ENCODE data around the gene PTPN9.
"Not testable (repeated sequence)": the region's sequence is repeated elsewhere in the genome, so short reads cannot be mapped to it uniquely, and the experiment has no call there.

The PTPN9 gene
- total RNA-seq, result 17.5 to 30.8 reads per million in 2 donors

DNA sequence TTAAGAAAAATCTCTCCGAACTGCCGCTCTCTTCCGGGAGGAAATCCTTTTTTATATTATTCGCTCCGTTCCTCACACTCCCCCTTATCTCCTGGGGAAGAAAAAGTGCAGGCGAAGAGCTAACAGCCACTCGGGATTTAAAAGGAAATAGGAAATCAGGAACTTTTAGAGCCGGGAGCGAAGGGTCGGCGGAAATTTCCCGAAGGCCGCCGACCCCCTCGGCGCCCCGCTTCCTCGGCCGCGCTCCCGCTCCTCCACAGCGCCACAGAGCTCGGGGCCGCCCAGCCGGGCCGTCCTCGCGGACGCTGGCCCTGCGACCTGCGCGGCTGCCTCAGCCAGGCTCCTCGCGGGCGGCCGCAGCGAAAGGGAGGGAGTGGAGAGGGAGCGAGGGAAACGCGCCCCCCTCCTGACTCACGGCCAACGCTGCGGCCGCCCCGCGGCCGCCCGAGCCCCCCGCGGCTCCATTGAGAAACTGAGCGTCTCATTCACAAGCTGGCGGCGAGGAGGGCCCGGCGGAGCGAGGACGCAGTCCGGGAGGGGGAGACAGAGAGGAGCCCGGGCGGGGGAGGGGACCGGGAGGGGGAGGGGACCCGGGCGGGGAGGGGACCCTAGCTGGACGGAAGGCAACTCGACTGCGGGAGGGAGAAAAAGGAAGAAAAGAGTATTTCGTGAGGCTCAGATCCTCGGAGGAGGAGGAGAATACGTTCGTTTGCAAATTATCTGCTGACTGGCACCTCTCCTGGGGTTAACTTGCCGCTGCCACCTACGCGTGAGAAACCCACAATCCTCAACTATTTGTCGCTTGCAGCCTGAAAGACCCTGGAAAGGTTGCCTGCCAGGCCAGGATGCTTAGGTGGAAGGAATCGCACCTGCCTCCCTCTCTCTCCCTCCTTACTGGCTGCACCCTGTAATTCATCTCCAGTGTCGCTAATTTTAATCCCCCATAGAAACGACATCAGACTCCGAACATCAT is at the start of gene PTPN9:
PTPN9 (minus strand) TSS at position 368 of the 973 bp plus-strand sequence. CDS start 539 bp downstream, outside the sequence.
- DNase-seq, result peak; percentile 42 to 80 (median 62)

DNA sequence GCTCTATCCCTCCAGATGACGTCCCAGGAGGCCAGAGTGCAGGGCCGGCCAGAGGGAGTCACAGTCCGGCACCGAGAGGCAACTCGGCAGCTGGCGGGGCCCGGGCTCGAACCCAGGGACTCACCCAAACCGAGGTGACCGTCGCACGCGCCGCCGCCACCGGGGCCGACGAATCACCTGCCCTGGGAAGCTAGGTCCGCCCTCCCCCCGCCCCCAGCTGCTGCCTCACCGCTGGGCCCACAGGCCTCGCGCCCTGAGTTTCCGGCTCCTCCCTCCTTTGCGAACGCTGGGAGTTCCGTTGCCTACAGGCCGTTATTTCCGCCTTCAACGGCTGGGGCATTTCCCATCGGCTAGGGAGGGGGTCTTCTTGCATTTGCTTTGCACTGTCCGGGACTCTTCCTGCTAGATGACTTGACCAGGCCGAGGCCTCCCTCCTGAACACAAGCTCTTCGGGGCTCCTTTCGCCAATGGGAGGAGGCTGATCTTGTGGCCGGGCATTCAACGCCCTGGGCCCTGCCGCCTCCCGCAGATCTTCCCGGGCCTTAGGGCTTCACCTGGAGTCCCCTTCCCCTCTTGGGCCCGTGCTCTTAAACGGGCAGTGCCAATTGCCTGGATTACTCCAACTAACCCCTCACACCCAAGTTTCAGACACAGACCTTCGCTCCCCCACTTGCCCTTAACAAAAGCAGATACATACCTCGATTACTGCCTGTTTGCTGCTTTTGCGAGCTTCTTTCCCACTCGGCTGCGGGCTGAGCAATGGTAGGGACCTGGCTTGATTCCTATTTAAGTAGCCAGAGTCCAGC is 46.6 kb upstream of the PTPN9 start, which contains the start of gene SNUPN:
SNUPN (minus strand) TSS at position 184 of the 806 bp plus-strand sequence. CDS start 4,674 bp downstream, outside the sequence.
- peak; percentile 77 to 99 (median 87) for DNase-seq

DNA sequence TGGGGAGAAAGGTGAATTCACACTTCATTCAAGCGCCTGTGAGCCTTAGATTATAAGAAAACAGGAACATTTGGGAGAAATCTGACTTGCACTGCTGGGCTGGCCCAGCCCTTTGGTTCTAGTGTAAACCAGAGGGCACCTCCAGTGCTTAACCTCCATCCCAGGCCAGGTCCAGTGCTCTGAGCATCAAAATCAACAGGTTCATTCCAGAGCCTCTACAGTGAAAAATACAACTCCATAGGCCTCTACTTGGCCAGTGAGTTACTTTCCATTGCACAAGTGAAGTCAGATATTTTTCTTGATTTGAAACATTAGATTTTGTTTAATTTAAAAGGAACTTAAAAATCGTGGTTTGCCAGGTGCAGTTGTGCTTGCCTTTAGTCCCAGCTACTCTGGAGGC is 43.4 kb upstream of the PTPN9 start:
- no peak for DNase-seq

DNA sequence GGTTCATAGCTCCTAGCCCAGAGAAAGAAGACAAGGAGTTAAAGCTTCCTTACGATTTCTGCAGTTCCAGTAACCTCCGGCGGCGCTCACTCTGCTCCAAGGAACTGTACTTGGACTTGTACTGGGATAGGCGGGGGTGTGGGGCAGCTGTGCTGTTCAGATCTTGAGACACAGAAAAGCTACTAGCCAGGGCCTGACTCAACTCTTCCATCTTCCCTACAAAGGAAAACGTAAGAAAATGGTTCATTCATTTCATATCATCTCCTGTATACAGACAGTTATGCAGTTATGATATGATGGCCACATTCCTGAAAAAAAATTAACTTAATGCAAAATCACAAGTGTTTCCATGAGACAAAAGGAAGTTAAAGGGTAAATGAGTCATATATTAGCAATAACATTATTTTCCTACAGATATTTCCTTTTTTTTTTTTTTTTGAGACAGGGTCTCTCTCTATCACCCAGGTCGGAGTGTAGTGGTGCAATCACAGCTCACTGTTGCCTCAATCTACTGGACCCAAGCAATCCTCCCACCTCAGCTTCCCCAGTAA is 41.8 kb upstream of the PTPN9 start:
- DNase-seq, result no peak

DNA sequence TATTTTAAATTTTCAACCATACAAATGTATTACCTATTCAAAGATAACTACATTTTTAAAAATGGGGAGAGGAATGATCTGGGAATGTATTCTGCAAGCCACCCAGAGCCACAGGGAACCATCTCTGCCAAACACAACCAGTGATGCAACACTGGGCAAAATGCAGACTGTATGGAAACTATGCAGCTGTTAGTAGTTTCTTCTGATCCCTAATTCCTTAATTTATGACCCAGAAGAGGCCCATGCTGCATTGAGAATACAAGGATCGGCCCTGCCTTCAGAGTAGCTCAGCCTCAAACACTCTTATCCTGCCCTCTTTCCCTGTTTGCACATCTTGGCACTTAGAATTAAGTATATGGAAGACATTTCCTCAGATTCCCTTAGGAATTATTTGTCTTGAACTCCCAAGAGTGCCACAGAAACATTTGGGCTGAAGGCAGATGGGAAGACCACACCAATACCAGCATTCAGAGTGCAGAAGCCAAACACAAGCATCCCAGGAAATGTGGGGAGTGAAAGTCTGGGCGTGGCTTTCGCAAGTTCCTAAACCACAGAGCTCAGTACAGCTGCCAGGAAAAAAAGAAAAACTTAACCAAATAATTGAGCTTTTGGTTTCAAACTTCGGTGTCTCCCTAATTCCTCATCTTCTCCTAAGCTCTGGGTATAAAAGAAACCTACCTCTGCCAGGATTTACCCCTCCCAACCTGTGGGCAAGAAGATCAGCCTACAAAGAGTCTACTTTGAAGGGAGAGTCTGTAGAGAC is 41.1 kb upstream of the PTPN9 start:
- no peak for DNase-seq

DNA sequence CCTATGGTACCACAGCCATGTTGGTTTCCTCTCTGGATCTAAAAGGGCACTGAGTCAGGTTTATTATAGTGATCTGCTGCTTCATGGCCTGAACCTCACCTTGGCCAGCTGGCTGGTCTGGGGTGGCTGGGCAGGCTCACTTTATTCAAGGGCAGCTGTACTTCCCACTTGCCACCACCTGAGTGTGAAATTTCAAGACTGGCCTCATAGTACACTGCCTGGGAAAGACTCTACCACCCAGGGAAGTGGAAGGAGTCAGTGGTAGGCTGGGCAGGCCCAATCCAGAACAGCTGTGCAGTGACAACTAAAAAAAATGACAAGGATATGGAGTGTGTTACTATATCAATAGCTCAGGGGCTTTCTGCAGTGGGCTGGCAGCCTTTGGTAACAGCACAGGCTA is 37.7 kb upstream of the PTPN9 start:
- DNase-seq, result no peak

DNA sequence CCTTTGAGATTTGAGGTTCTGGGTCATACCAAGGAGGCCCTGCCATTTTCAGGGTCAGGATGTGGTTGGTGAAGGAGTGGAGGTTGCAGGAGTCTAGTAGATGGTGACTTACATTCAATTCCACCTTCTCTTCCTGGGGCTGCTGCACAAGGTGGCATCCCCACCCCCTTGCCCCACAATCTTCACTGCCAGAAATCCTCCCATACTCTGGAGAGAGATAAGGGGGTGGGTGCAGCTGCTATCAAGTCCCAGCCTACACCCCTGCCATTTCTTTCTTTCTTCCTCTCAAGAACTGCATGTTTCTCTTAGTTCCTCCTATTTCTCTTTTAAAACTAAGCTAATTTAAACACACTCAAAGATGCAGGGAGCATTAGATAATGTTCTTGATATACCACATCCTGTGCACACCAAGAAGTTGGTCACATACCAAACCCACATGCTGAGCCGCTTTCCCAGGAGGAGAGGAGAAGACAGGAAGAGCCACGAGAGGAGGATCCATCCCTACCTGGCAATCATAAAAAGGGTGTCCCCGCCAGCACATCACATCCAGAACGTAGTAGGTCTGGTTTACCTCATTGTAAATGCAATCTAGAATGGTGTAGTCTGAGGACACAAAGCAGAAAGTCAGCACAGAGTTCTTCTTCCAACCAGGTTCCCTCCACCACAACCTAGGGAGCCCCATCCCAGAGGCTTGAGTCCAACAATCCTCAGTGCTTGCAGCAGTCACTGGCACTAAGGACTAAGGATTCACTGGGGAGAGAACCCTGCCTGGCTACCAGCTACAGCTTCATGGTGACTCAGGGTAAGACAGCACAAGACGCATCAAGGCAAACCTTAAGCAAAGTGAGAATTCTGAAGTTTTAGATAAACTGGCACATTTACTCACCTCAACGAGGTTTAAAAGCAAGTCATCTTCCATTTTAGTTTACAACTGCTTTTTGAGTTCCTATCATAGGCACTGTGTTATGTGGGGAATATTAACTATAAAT is 27.9 kb upstream of the PTPN9 start:
- peak in 2 of 5 experiments; percentile 49 to 85 for DNase-seq

DNA sequence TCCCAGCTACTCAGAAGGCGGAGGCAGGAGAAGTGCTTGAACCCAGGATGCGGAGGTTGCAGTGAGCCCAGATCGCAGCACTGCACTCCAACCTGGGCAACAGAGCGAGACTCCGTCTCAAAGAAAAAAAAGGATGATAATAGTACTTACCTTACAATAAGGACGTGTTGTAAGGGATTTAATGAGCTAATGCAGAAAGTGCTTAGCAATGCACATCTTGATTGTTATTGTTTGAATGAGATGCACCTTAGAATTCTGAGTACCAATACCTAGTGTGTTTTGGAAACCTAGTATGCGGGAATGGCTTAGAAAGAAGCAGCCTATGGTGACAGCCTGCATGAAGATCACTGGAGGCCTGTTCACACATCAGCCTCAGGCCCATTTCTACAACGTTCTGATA is 26.9 kb upstream of the PTPN9 start:
- DNase-seq, result no peak

DNA sequence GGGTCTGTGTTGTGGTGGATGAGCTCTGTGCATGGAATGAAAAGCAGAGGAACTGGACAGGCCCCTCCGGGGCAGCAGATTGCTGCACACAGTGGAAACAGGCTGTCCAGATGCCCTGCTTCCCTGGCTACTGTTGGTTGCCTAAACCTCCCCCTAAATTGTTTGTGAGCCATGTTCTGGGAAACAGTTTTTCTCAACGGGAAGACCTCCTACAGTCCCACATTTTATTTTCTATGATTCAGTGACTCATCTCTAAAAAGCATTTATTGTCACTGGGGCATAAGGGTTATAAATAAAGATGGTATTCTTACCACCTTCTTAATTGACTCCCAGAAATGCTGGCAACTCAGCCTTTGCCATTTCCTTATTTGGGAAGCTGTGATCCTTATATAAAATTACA is 20.3 kb upstream of the PTPN9 start:
- DNase-seq, result no peak

DNA sequence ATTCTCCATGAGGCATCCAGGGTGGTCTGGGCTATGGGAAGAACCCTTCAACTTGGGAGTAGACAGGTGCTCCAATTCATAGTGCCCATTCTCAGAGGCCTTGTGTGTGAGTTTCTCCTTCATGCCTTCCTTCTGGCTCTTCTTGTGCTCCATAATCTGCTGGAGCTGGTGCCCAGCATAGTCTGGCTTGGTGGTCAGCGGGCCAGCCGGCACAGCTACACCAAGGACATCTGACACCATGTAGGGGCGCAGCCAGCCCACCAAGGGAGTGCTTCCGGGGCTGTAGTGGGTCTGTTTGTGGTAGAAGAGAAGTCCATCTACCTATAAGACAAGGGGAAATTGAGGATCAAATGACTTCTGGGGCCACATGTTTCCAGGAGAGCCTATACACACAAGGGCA is 19.2 kb upstream of the PTPN9 start:
- no peak for DNase-seq

DNA sequence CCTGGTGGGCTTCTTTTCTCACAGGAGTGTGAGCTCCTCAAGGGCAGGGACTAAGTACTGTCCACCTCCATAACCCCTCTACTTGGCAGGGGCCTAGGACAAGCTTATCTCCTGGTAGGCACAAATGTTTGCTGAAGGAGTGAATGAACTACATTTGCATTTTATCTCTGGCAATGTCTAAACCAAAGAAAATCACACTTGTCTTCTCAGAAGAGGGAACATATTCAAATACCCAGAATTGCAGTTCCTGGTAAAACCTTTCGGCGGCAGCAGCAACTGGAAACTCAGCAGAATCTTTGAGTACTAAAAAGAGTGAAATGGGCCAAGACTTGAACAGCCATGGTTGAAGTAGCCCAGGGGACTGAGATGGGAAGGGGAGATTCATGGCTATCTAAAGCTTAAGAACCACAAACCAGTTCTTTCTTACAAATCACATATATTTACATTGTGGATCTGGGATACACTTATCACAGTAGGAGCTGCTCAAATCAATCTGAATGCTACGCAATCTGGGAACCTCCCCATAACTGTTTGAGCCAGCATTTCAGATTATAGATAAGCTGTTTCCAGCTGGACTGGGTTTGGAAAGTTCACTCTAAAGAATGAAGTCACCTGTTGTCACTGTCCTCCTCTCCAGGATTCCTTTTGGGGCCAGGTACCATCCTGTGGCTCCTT is 18.7 kb upstream of the PTPN9 start:
- peak in 2 of 5 experiments; percentile 7 to 75 for DNase-seq

DNA sequence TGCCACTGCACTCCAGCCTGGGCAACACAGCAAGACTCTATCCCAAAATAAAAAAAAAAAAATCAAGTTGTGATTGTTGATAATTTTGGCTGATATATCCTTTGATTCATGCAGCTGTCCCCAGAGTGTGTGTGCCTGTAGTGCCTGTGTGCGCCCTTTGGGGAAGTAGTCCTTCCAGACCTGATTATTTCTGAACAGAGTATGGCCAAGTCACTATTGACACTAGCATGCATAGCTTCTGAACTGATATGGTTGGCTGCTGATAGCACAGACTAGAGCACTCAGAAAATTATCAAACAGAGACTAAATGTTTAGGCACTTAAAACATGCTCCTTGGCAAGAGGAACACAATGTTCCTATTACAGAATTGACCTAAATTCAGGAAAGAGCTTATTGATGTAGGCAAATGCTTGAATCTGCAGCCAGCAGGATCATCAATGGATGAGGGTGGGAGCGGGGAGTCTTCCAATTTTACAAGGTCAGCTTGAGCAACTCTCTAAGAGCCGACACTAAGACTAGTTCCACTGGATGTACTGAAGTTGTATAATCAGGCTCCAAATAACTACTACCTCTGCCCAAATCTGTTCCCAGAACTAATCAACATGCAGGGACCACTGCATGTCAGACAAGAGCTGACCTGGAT is 17.7 kb upstream of the PTPN9 start:
- DNase-seq, result no peak

DNA sequence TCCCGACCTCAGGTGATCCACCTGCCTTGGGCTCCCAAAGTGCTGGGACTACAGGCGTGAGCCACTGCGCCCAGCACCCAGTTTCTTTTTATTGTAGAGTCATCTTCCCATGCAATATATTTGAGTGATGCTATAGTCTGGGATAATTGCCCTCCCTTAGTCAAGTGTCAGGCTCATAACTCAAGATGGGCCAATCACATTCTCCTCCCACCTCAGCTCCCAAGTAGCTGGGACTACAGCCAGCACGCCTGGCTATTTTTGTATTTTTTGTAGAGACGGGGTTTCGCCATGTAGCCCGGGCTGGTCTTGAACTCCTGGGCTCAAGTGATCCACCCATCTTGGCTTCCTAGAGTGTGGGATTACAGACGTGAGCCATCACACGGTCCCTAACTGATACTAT is 15.2 kb upstream of the PTPN9 start:
- no peak for DNase-seq

DNA sequence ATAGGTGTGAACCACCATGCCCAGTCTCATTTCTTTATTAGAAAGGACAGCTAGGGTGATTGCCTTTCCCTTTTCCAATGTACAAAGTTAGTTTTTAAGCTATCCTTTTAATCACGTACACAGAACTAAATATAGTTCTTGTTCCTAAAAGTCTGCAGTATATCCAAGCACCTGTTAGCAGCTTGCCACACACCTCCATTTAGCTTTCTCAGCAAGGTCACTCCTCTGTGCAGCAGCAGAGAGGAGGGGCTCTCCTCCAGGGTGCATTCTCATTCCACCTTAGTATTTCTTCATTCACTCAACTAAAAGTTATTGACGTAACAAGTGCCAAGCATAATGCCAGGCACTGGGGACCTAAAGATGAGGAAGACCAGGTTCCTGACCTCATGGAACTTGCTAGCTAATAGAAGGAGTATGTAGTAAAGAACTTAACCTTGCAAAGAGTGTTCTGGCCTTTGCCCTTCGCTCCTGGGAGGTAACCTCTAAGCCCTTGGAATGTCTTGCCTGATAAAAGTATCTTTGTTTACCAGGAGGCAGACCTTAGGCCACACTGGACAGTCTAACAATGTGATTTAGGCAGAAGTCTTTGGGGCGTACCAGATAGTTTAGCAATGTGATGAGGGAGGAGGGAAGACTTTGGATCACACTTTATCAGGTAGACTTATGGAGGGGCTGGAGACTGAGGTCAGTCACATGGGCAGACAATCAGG is 12.7 kb upstream of the PTPN9 start:
- DNase-seq, result no peak

DNA sequence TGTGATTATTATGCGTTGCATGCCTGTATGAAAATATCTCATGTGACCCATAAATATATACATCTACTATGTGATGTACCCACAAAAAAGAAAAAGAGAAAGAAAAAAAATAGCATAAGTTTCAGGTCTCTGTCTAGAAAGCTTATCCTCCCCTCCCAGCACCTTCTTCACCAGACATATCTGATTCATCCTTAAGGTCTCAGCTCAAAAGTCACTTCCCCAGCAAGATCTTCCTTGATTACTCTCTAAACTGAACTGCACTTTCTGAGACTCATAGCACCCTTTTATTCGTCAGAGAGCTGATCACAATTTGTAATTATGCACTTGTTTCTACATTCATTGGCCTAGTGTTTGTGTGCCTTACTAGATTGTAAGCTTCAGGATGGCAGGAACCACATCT is 11.1 kb upstream of the PTPN9 start:
- no peak for DNase-seq

DNA sequence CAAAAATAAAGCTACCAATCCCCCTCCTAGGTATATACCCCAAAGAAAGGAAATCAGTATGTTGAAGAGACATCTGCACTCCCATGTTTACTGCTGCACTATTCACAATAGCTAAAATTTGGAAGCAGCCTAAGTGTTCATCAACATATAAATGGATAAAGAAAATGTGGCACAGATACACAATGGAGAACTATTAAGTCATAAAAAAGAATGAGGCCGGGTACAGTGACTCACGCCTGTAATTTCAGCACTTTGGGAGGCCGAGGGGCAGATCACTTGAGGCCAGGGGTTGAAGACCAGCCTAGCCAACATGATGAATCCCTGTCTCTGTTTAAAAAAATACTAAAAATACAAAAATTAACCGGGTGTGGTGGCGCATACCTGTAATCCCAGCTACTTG is 10.0 kb upstream of the PTPN9 start:
- no peak for DNase-seq

DNA sequence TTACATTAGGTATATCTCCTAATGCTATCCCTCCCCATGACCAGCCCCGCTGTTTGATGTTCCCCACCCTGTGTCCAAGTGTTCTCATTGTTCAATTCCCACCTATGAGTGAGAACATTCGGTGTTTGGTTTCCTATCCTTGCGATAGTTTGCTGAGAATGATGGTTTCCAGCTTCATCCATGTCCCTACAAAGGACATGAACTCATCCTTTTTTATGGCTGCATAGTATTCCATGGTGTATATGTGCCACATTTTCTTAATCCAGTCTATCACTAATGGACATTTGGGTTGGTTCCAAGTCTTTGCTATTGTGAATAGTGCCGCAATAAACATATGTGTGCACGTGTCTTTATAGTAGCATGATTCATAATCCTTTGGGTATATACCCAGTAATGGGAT is 7.3 kb upstream of the PTPN9 start:
- not testable (repeated sequence) for DNase-seq

DNA sequence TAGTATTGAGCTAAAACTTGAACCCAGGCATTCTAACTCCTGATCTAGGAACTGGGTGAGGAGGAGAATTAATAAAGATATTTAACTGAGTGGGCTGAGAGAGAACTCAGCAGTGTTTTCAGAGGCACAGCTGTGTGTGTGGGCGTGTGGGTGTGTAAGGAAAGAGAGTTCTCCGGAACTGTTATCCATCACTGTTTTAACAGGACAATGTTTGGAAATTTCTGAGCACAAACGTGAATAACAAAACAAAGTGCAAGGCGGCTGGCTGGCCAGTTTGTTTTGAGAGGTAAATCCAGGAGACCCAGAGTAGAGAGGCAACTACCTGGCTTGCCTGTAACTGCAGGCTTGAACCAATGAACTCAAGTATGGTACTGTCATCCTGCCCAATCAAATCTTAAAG is 5.0 kb upstream of the PTPN9 start:
- no peak for DNase-seq

DNA sequence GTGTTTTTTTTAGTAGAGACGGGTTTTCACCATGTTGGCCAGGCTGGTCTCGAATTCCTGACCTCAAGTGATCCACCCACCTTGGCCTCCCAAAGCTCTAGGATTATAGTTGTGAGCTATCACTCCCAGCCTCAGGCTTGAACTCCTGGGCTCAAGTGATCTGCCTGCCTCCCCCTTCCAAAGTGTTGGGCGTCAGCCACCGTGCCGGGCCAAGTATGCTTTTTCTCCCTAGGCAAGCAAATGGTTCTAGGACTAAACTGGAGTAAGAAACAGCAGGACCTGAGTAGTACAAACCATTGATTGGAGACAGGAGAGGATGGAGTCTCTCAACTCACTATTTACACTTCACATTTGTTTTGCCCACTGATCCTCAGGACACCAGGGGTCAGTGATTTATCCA is 4.6 kb upstream of the PTPN9 start:
- no peak for DNase-seq
